ENCODE measurements around the gene MYO3B.

The MYO3B gene

DNA sequence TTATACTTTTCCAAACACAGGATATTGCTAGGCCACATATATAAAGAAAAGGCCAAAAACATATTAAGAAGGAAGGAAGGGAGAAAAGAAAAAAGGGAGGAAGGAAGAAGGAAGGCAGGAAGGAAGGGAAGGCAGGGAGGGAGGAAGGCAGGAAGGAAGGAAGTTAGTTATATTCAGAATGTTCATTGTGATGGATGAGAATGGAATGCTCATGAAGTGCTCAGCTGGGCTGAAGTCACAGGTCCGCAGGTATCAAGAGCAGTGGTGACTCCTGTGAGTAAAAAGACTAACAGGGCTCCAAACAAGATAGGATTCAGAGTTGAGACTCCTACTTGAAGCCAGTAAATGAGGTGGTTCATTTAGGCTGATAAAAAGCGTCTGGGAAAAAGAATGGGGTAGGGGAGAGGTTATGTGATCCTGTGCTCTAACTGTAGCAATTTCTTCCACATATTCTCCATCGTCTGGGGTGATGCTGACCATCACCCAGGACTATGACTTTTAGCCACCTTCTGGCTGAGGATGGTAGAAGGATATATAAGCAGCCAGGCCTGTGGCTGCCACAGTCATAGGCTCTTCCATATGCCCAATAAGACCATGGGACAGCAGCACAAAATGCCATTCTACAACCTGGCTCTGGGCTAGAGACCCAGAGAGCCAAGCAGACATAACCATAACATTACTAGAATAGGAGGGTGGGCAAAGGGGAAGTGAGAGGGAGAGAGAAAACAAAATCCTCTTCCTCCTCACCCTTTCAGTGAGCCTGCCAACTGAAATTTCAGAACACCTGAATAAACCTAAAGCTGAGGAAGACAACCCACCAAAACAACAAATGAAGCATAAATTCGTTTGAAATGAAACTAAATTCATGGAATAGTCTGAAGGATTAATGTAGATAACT, 173.2 kb downstream of the MYO3B start:
- DNase-seq: no peak

GRCh38 chr2:170353723-170354122, 175.8 kb downstream of the MYO3B start:
- DNase-seq: no peak

DNA sequence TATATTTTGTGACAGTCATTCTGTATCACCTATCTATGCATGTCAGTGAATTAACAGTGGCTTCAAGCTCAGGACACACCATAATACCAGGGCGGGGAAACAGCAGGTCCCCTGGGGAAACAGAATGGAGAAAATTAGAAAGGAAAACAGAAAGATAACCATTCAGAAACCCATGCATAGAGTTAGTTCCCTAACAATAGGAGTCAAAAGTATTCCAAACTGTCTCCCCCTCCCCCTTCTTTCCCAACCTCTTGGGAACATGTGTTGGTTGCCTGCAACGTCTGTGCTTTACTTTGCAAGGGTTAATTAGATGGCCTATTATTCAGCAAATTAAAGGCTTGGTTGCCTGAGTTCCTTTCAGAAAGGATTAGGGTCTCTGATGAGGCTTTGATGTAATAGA, 176.4 kb downstream of the MYO3B start:
- no peak for DNase-seq

- no peak for DNase-seq
These were observed 177.2 kb downstream of the MYO3B start for GRCh38 chr2:170354855-170355780.

DNA sequence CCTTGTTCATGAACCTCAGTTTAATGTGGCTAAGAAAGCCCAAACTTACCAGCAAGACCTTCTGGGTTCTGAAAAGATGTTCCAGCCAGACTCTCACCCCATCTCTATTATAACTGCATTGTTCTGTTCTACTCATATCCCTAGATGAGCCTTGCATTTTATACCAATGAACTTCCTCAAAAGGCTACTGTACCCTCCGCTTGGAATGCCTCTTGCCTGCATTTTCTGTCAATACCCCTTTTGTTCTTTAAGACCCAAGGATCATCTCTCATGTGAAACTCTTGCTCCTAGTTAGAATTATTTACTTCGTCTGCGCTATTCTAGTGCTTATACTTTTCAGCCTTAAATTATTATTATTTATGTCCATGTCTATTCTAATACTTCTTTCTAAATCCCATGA, 181.5 kb downstream of the MYO3B start:
- DNase-seq: no peak

DNA sequence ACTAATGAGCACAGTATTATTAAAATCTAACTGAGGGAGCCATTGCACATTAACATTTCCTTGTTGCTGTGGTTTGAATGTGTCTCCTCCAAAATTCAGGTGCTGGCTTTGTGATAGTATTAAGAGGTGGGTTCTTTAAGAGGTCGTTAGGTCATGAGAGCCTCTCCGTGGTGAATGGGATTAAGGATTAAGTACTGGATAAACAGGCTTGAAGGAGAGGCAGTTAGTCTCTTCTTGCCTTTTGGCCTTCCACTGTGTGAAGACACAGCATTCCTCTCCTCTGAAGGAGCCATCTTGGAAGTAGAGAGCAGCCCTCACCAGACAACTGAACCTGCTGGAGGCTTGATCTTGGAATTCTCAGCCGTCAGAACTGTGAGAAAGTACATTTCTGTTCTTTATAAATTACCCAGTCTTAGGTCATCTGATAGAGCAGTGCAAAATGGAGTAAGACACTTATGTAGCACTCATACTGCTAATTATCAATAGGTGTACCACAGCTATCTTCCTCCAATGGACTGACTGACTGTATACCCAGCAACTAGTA, 182.7 kb downstream of the MYO3B start:
- no peak for DNase-seq

DNA sequence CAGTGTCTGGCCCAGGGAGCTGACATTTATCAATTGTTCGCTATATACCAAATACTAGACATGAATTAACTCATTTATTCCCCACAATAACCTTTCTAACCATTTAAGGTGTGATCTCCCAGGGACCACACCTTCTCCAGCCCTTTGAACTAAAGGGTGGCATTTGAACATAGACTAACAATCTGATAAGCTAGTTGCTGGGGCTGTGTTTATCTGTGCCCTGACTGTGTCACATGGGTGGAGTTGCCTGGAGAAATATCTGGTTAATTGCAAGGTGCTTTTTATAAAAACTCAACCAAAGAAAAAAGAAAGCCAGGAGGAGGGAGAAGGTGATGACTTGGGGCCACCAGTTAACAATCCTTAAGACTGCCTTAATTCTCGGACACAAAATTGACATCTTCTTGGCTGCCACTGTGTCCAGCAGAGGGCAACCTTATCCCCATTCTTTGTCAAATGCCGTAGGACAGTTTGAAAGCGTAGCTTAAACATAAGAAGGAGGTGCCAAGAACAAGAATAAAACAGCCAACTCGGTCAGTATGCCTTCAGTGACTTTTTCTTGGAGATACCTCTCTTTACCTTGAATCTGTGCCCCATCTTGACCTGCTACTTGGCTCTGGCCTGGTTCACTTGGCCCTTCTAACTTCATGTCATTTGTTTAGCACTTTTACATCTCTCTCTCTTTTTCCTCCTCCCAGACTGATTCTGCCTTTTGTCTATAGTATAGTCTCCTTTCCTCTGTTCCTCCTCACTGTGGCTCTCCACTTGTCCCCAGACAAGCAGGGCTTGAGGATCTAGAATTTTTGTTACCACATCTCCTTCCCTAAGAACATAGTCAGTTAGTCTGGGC, 183.4 kb downstream of the MYO3B start:
- peak; percentile 59 for DNase-seq

- DNase-seq: no peak
These were observed 184.4 kb downstream of the MYO3B start for GRCh38 chr2:170362313-170362870.

DNA sequence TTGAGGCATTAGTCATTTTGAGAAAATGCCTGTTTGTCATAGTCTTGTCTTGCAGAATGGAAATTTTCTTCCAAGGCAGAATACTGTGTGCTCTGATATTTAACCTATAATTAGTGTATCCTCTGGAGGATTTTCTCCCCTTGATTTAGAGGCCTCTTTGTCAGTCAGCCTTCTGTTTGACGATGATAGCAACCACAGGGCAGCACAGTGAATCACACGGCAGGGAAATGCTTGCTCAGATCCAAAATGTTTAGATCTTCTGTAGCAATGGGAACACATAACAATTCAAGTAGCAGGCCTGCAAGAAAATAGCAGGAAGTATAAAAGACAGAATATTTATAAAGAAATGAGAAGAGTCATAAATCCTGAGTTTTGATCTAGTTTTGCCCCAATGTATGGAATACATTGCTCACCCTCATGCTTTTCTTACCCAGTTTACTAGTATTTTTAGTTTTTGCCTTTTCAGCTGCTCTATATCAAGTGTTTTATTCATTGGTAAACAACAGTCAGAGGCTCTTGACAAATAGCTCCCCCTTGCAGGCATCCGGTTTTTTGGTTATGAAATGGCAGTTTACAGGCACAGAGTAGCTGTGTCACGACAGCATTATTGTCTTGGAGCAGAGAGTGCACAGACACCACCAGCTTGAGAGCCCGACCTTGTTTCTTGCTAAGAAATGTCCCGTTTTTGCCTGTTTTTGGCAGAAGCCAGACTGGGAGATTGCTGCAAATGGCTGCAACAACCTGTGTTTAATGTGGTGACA, 185.1 kb downstream of the MYO3B start:
- no peak for DNase-seq

- DNase-seq: no peak
These were observed 187.1 kb downstream of the MYO3B start for GRCh38 chr2:170365003-170365402.

DNA sequence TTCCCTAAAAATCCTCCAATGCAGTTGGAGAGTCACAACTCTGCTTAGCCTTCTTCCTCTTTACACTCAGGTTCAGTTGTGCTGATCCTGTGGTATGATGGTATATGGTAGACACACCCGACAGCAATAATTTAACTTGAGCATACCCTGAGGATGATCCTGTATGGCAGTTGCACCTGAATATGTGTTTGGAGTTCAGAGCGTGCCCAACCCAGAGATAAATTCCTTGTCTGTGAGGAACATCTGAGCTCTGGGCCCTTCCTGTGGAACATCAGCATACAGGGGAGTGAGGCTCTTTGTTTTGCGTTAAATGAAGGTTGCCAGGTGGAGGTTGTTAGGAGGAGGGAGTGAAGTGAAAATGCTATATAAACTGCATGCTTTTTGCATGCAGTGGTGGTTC, 187.7 kb downstream of the MYO3B start:
- DNase-seq: no peak

DNA sequence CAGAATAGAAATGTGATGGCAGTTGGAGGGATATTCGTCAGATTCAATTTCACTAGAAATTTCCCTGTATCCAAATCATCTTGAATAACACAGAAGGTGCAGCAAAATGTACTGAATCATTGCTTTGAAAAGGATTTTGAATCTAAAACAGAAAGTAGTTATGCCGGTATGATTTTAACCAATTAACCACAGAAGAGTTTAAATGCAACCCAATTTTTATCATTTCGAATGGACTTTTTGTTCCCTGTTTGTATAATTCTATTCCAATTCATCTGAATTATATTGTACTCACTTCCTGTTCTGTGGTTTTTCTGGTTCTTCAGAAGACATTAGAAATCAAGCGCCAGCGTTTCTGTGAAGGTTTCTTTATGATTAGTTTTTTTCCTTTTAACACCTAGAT, 190.4 kb downstream of the MYO3B start:
- DNase-seq: no peak

DNA sequence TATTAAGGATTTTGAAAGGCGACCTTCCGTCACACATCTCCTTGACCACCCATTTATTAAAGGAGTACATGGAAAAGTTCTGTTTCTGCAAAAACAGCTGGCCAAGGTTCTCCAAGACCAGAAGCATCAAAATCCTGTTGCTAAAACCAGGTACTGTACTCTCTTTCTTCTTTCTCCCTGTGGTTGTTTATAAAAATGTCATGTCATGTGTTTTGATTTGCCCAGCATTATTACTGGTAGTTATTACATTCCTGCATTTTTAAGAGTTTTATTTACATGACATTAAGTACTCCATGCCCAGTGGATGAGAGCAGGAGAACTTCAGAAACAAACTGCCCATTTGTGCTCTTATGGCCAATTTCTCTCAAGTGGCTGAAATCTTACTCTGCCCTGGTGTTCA, 191.3 kb downstream of the MYO3B start:
- DNase-seq: no peak

DNA sequence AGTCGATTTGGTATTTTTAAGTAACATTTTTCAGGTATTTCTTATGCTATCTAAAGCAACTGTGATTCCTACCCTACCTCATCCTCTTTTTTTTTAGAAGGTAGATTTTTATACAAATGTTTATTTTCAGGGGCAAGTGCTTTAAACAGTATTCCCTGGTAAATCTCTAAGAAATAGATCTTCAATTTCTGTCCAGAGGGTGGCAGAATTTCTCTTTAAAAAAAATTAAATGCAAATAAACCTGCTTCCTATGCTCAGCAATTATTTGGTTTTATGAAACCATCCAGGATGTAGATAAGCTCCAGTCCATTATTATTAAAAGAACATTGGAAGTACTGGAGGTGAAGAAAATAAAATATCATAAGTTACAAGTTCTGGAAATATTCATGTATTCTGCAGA, 191.9 kb downstream of the MYO3B start:
- peak; percentile 8 for DNase-seq

- DNase-seq: no peak
These were observed 193.5 kb downstream of the MYO3B start for GRCh38 chr2:170371231-170371998.

DNA sequence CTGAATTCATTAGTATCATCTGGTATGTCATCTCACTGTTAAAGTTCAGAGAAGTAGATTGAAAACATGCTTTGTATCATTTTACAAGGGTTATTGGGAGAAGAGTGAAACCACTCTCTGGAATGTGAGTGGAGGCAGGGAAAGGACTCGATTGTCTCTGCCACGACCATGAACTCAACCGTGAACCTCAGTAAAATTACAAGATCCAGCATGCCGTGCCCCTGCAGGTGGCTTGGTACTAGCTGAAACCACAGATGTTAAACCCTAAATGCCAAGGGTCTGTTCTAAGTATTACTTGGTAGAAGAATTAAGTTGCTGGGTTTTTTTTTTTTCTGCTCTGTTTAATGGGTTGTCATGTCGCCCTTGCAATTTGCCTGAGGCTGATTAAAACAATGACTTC, 197.2 kb downstream of the MYO3B start:
- no peak for DNase-seq

- DNase-seq: no peak
These were observed 199.7 kb downstream of the MYO3B start for GRCh38 chr2:170377500-170378207.

DNA sequence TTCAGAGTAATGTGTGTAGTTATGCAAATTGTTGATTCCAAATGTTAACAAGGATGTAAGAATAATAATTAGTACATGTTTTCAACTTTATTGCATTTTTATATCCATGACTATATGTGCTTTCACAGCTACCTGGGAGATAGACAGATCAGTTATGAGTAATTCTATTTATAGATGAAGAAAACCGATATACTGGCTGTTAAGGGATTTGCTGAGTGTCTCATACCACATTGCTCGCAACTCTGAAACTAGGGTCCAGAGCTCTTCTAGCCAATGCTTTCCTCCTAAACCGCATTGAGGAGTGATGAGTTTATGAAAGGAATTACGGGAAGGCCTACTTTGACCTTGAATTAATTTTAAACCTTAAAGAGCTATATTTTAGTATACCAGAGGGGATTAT, 202.3 kb downstream of the MYO3B start:
- no peak for DNase-seq

- DNase-seq: no peak
These were observed 203.7 kb downstream of the MYO3B start for GRCh38 chr2:170381678-170382077.

DNA sequence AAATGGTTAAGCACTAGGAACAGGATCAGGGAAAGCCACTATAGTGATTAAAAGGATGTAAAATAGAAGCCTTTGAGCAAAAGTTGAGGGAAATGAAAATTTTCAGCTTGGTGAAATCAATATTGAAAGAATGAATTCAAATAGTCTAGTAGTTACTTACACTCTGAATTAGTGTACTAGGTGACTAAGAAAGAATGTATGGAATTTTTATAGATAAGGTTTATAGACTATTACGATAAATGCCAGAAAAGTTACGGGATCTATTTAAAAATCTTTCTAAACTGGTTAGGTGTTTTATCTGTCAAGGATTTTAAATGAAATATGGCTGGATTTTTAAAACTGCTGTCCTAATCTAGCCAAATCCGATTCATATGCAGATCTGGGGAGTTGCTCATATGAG, 208.6 kb downstream of the MYO3B start:
- no peak for DNase-seq
